GM10266 (cell line): Measurements from ENCODE around the gene HS2ST1.
"Not testable (repeated sequence)": the region's sequence is repeated elsewhere in the genome, so short reads cannot be mapped to it uniquely, and the experiment has no call there.

Source experiments
- DNase-seq: peaks from one replicate; pipeline ENCODE4 v3.0.0; 2012; ENCODE audit errors: extremely low spot score
- TF ChIP-seq, protein P1 (sequence below): IDR thresholded peaks from 2 replicates; pipeline ENCODE4 v1.5.1; 2012; ENCODE audit warnings: mild to moderate bottlenecking, low read depth; ENCODE audit not compliant: control insufficient read depth, insufficient read depth; ENCODE audit errors: missing control alignments

The HS2ST1 gene

DNA sequence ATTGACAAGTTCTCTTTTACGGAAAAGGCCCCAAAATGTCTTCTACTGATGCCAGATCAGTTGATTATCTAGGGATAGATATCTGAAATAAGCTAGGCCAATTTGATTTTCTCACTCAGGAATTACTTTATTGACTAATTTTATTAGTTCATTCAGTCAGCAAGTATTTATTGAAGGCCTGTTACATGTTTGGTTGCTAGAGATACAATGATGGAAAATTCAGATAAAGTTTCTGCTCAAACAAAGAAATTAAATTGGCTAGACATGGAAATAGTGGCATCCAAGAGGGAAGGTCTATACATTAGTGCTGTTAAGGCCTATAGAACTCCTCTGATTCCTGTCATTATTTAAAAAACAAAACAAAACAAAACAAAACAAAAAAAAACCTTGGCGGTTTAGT lies 56.5 kb downstream of the HS2ST1 start:
- TF ChIP-seq, protein P1, sequence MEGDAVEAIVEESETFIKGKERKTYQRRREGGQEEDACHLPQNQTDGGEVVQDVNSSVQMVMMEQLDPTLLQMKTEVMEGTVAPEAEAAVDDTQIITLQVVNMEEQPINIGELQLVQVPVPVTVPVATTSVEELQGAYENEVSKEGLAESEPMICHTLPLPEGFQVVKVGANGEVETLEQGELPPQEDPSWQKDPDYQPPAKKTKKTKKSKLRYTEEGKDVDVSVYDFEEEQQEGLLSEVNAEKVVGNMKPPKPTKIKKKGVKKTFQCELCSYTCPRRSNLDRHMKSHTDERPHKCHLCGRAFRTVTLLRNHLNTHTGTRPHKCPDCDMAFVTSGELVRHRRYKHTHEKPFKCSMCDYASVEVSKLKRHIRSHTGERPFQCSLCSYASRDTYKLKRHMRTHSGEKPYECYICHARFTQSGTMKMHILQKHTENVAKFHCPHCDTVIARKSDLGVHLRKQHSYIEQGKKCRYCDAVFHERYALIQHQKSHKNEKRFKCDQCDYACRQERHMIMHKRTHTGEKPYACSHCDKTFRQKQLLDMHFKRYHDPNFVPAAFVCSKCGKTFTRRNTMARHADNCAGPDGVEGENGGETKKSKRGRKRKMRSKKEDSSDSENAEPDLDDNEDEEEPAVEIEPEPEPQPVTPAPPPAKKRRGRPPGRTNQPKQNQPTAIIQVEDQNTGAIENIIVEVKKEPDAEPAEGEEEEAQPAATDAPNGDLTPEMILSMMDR, result no peak
- DNase-seq, result no peak

DNA sequence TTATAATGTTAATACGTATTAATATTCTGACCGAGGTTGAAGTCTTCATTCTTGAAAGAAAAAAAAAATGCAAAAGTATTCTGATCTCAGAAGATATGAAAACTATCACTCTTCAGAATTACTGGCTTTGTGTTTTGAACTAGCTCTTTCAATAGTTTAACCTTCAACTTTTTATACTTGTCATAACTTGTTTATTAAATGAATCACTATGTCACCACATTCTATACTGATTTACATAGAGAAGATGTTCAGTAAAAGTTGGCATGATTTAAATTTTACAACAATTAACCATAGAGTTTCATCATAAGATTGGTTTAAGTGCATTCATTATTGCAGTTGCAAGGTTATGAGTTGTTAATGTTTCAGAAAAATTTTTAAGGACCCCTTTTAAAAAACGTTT lies 57.3 kb downstream of the HS2ST1 start:
- no peak for DNase-seq
- TF ChIP-seq, protein P1, result no peak

DNA sequence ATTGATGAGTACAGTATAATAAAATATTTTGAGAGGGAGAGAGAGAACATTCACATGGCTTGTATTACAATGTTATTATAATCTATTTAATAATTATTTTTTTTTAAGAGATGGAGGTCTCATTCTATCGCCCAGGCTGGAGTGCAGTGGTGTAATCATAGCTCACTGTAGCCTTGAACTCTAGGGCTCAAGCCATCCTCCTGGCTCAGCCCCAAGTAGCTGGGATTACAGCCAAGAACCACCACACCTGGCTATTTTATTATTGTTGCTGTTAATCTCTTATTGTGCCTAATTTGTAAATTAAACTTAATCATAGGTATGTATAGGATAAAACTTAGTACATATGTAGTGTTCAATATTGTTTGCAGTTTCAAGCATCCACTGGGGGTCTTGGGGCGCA lies 57.8 kb downstream of the HS2ST1 start:
- no peak for DNase-seq
- TF ChIP-seq, protein P1, result no peak

DNA sequence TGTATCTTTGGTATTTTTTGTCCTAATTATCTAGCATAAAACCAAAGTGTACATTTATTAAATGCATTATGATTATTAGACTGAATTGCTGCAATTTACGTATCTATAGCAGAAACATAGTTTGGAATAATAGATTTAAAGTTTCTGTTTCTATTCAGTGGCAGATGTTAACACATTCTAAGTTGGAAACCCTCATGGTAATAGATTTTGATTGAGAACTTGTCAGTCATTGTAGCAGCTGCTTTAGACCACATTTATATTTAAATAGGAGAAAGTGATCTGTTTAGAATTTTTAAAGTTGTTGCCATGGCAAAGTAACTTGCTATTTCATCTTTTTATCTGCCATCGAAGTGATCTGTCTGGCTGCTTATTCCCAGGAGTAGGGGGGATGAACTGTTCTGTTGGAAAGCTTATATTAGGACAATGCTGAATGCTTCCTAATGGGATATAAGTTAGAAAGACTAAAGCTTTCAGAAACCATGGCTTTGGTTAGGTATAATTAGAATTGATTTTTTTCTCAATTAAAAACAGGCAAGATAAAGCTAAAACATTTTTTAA lies 61.6 kb downstream of the HS2ST1 start:
- TF ChIP-seq, protein P1, result no peak
- DNase-seq, result no peak

DNA sequence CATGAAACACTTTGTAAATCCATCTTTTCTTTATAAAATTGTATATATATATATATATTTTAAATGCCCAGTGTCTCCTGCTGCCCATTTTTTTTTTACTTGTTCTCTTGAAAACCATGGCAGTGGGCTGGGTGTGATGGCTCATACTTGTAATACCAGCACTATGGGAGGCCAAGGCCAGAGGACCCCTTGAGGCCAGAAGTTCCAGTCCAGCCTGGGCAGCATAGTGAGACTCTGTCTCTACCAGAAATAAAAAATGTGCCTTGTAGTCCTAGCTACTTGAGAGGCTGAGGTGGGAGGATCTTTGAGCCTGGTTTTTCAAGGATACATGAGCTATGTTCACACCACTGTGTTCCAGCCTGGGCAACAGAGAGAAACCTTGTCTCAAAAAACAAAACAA lies 62.2 kb downstream of the HS2ST1 start:
- TF ChIP-seq, protein P1, result no peak
- DNase-seq, result no peak

DNA sequence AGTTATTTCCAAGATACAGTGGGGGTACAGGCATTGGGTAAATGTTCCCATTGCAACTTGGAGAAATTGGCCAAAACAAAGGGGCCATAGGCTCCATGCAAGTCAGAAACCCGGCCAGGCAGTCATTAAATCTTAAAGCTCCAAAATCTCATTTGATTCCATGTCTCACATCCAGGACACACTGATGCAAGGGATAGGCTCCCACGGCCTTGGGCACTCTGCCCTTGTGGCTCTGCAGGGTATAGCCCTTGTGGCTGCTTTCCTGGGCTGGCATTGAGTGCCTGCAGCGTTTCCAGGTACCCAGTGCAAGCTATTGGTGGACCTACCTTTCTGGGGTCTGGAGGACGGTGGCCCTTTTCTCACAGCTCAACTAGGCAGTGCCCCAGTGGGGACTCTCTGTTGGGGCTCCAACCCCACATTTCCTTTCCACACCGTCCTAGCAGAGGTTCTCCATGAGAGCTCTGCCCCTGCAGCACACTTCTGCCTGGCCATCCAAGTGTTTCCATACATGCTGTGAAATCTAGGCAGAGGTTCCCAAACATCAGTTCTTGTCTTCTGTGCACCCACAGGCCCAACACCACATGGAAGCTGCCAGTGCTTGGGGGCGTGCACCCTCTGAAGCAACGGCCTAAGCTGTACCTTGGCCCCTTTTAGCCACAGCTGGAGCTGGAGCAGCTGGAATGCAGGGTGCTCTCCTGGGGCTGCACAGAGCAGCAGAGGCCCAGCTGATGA lies 67.2 kb downstream of the HS2ST1 start:
- TF ChIP-seq, protein P1, result no peak
- no peak for DNase-seq

DNA sequence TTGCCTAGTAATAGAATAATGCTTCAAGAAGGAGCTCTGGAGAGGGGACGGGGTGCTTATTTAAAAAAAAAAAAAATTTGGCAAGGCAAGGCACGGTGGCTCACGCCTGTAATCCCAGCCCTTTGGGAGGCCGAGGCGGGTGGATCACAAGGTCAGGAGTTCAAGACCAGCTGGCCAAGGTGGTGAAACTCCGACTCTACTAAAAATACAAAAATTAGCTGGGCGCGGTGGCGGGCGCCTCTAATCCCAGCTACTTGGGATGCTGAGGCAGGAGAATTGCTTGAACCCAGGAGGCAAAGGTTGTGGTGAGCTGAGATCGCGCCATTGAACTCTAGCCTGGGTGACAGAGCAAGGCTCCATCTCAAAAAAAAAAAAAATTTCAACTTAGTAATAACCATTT lies 69.2 kb downstream of the HS2ST1 start:
- not testable (repeated sequence) for DNase-seq
